HG03520 (cell line): ENCODE data around the gene FAAP100.

ENCODE experiments used
- ATAC-seq: cut with Tn5 transposase; IDR thresholded peaks from one replicate; pipeline ENCODE4 v1.9.1; 2021; ENCODE audit warnings: mild to moderate bottlenecking, moderate library complexity; ENCODE audit not compliant: unreplicated experiment

The FAAP100 gene

DNA sequence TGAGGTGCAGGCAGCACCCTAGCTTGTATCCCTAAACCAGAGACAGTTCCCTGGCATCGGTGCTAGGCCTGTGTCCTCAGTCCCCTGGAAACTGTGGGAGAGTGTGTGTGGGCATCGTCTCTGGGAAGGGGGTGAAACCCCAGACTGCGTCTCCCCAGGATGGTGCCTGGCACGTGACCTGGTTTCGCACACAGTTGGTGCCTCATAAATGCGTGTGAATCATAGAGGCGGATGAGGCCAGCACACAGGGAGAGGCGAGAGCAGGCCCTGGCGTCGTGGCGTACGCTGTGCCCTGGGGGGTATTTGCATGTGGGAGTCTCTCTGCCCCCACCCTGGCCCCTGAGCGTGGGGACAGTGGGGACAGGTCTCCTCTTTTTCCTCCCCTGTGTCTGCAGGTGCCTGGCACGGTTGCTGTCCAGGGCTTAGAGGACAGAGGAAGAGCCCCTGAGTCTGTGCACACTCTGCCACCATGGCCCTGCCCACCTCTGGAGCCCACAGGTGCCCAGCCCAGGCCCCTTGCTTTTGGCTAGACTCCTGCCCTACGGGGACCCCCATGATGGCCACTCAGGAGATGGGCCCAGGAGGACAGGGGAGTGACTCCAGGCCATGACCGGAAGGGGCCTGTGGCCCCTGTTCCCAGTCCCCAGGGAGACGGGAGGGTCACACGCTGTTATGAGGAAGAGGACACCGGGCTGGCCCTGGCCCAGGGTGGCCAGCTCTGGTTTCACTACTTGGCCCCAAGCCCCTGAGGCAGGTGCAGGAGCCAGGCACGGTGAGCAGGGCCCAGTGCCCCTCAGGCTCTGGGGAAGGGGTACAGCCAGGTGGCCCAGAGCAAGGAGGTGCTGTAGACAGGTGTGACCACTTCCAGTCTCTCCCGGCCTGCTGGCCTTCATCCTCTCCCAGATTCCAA is 25.2 kb downstream of the FAAP100 start:
- ATAC-seq = no peak

GRCh38 chr17:81524865-81525159 is 27.3 kb downstream of the FAAP100 start:
- no peak for ATAC-seq

GRCh38 chr17:81524039-81524864 is 27.9 kb downstream of the FAAP100 start:
- no peak for ATAC-seq

- no peak for ATAC-seq
Measured at GRCh38 chr17:81523402-81524038, 28.6 kb downstream of the FAAP100 start.

DNA sequence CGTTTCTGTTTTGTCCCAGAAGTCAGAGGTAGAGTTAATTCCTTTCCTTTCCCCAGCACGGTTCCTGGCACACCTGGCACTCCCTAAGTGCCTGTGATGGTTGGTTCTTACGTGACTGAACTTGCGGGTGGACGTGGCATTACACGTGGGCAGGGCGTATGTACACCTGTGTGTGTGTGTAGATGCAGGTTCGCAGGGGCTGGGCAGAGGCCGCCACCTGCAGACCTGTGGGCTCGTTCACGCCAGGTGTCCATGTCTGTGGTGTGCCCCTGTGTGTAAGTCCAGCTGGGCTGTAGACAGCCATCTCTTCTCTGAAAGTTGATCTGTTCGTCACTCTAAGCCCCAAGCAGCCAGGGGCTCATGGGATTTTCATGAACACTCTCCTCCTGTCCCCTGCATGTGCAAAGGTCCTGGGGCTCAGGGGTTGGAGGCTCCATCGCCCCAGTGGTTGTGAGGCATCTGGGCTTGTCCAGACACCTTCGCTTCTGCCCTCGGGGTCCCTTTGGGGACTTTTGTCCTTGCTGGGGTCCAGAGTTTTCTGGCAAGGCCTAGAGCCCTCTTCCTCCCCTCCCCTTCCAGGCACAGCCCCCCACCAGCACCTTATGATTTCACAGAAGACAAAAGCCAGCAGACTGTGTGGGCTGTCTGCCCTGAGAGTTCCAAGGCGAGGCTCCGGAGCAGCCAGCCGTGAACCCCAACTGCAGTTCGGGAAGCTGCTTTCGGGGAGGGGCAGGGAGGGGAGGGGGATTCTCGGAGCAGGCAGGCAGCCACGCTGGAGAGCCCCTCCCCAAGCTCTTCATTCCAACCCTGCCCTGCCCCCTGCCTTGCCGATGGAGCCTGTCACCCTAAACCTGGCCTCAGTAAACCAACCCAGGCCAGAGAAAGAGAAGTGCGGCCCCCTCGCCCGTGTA is 29.4 kb downstream of the FAAP100 start:
- no peak for ATAC-seq

GRCh38 chr17:81520021-81520901 is 31.9 kb downstream of the FAAP100 start:
- no peak for ATAC-seq

GRCh38 chr17:81519284-81520020 is 32.7 kb downstream of the FAAP100 start:
- no peak for ATAC-seq

DNA sequence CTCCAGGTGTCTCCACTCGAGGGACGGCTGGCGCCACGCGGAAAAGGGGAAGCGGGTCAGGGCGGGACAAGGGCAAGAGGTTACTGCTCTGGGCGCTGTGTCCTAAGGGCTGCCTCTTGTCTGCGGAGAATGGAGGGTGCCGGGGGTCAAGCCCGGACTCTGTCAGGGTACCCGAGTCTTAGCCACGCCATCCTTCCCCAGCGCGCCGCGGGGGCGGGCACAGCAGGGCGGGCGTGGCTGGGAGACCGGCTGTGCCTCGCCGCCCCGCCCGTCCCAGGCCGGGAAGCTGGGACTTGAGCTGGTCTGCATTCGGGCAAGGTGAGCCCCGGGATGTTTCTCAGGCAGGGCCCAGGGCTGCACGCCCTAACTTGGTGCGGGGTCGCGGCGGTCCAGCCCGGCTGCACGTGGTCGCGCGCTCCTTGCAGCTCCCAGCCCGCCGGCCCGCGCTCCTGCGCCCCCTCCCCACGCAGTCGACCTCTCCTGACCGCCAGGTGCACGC is 33.3 kb downstream of the FAAP100 start:
- ATAC-seq = no peak

- no peak for ATAC-seq
Measured at GRCh38 chr17:81518113-81518784, 33.9 kb downstream of the FAAP100 start.

GRCh38 chr17:81517339-81518112 is 34.6 kb downstream of the FAAP100 start:
- ATAC-seq = peak; percentile 24

- ATAC-seq = no peak
Measured at GRCh38 chr17:81517009-81517338, 35.2 kb downstream of the FAAP100 start.

- no peak for ATAC-seq
Measured at GRCh38 chr17:81516439-81516838, 35.7 kb downstream of the FAAP100 start.

GRCh38 chr17:81515530-81516041 is 36.6 kb downstream of the FAAP100 start:
- ATAC-seq = no peak

DNA sequence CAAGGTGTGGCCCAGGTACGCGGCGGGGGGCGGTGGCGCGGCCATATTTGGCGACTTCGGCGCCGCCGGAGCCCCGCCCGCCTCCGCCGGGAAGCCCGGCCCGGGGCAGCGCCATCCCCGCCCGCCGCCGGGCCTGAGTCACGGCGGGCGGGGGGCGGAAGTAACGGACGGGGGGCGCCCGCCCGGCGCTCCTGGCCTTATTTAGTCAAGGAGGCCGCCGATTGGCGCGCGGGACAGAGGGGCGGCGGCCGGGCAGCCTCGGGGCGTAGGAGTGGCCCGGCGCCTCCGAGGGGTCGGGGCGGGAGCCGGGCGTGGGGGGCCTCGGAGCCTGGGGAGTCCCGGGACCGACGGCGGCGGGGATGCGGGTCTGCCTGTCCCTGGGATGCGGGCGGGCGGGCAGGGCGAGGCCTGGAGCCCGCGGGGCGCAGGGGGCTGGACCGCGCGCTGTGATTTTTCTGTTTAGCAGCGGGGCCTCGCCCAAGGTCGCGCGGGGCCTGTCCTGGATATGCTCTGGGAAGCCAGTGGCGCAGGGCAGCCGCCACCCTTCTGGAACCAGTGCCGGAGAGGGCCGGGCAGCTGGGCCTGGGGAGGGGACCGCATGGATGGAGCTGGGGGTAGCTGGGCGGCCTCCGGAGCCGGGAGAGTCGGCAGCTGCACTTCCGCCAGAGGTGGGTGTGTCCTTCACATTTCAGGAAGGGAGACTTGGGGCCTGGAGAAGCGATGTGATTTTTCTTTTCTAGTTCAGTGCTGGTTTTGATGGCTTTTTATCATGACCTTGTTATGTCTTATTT is 37.2 kb downstream of the FAAP100 start:
- no peak for ATAC-seq

- ATAC-seq = no peak
Measured at GRCh38 chr17:81514489-81514738, 37.7 kb downstream of the FAAP100 start.

- ATAC-seq = no peak
Measured at GRCh38 chr17:81513753-81514488, 38.2 kb downstream of the FAAP100 start.
